Fibroblast of skin of right biceps (primary cell): ENCODE measurements around the gene HOXC9.

ENCODE experiments used
- DNase-seq: peaks from one replicate; pipeline ENCODE4 v3.0.0-alpha.2; 2013

Gene HOXC9

GRCh38 chr12:53963434-53964314 lies 36.3 kb upstream of the HOXC9 start:
- no peak for DNase-seq

DNA sequence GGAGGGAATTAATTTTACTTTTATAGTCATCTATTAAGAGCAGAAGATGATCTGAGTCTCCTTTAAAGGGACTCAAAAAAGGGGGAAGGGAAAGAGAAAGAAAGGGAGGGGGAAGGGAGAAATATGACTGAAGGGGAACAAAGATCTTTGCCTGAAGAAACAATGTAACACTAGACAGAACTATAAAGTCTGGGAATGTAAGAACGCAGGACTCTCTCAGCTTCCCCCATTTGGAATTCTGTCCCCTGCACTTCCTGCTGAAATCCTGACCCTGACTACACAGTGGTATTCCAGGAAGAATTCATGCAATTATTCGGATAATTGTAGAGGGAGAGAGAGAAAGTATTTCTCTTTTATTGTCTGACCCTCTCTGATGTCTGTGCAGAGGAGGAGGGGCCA lies 35.6 kb upstream of the HOXC9 start:
- no peak for DNase-seq

- no peak for DNase-seq
Observed at GRCh38 chr12:53965281-53966084, 34.5 kb upstream of the HOXC9 start.

DNA sequence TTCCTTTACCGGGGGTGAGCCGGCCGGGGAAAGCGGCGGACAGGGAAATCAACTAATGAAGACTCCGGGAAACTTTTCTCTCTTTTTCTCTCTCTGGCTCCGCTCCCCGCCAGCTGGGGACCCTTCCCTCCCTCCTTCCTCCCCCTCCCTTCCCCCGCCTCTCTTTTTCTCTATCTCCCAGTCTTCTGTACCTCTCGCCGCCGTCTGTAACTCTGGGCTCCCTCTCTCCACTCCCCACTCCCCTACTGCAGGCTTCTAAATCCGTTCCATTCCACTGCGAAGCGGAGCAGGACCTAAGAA lies 33.9 kb upstream of the HOXC9 start:
- no peak for DNase-seq

DNA sequence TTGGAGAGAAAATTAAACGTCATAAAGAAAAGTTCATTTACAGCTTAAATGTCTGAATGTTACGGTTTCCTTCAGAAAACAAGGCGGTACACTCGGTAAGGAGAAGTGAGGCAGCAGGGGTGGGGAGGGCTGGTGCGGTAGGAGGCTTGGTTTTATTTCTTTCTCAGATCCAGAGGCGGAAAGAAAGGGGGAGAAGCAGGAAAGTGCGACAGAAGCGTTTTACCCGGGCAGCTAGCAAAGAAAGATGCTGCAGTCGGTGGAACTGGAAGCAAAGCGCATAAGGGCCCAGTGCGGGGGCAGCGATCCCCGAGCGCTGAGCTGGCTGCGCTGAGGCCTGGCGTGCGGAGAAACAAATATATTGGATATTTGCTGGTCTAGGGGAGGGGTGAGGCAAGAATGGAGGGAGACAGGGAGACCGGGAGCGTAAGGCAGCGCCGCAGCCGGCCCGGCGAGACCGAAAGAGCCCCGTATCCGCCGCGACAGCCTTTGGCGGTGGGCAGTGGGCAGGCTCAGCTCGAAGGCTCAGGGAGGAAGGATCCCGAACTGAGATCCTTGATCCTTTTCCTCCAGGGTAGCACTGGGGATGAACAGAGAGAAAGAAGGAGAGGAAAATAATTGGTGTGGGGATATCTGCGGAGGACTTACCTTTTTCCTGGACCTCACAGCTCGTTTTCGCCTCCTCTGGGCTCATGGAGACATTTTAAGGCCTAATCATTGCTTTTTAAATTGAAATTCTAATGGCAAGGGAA lies 33.4 kb upstream of the HOXC9 start:
- DNase-seq = no peak

GRCh38 chr12:53967421-53967925 lies 32.5 kb upstream of the HOXC9 start:
- DNase-seq = no peak

DNA sequence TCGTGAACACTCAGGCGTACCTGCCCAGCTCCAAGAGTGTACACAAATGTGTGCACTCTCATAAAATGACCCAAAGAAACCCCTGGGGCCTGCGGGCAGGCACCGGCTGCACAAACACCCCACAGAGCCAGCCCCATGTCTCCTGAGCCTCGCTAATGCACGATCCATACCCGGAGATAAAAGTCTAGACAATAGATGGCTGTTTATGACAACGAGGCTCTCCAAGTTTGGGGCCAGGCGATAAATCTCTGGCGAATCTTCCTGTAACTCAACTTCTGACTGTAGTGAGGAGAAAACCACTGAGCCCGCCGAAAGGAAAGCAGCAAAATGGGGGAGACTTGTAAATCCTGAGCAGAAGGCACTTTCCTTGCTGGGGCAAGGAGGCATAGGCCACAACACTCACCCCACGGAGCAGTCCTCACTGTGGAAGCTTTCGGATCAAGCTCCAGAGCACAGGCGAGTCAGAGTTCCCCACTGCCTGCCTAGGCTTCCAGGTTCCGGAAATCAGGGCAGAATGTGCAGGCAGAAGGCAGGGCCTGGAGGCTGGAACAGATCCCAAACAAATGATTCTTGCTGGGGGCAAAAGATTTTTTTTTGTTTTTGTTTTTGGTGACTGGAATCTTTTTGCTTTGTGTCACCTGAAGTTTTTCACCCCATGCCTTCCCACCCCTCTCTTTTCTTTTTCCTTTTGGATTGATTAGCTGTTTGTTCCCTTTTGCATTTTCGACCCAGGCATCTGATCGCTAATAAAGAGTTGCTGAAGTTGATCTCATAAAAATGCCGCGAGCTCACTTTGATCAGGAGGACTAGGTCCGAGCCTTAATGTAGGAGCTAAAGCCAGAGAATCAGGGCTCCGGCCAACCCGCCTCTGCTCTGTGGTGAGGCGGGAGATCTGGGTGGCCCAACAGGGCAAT lies 31.5 kb upstream of the HOXC9 start:
- DNase-seq = no peak

- no peak for DNase-seq
Observed at GRCh38 chr12:53969588-53970259, 30.2 kb upstream of the HOXC9 start.

GRCh38 chr12:53970451-53970850 lies 29.5 kb upstream of the HOXC9 start:
- no peak for DNase-seq

DNA sequence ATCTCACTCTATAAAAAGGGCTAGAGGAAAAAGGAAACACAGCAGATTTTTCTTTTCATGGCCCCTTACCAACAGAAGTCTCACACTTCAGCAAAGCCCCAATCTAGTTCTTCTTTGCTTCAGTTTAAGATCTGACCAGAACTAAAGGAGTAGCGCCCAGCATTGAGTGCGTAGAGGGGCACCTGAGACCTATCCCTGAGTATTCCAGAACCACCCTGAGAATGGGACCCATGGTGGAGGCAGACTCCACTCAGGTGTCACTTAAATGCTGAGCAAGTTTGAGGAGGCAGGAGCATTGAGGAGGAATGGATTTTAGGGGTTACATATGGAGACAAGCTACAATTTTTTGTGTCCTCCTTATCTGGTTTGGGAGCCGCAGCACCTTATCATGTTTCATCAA lies 28.8 kb upstream of the HOXC9 start:
- no peak for DNase-seq

- DNase-seq = no peak
Observed at GRCh38 chr12:53971686-53972085, 28.3 kb upstream of the HOXC9 start.

DNA sequence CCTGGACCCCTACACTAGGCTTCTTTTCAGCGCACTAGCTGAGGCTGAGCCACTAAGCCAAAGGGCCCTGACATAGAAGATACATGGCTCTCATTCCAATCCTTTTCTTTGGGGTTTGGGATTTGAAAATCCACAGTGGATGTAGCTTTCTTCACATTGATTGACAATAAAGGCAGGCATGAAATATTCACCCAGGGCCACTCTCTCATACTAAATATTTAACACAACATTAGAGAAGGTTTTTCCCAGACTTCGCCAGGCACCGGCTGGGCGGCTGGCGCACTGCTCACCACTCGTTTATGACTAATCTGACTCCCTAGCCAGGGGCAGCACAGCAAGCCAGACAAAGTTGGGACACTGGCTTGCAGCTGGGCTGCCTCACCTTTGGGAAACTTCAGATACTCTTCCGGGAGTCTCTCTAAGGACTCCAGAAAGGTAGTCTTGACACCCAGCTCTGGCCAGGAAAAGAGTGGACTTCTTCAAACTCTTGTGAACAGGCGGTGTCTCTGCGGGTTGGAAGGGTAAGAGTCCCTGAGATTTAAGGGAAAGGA lies 27.7 kb upstream of the HOXC9 start:
- no peak for DNase-seq

- DNase-seq = no peak
Observed at GRCh38 chr12:53972722-53973235, 27.2 kb upstream of the HOXC9 start, which contains the start of gene HOXC11. Gene HOXC11 (plus strand): TSS chr12:53973126. CDS start chr12:53973242, 116 bp downstream.

DNA sequence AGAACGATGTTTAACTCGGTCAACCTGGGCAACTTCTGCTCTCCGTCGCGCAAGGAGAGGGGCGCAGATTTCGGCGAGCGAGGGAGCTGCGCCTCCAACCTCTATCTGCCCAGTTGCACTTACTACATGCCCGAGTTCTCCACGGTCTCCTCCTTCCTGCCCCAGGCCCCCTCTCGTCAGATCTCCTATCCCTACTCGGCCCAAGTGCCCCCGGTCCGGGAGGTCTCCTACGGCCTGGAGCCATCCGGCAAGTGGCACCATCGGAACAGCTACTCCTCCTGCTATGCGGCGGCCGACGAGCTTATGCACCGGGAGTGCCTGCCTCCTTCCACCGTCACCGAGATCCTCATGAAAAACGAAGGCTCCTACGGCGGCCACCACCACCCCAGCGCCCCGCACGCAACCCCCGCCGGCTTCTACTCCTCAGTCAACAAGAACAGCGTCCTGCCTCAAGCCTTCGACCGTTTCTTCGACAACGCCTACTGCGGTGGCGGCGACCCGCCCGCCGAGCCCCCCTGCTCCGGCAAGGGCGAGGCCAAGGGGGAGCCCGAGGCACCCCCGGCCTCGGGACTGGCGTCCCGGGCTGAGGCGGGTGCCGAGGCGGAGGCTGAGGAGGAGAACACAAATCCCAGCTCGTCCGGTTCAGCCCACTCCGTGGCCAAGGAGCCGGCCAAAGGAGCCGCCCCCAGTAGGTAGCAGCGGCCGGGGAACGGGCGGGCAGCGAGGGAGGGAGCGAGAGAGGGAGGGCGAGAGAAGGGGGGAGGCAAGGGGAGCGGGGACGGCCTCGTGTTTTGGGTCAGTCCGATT lies 26.5 kb upstream of the HOXC9 start:
- no peak for DNase-seq

GRCh38 chr12:53974084-53975063 lies 25.6 kb upstream of the HOXC9 start, which contains the start of gene HOTAIR:
Gene HOTAIR (minus strand): TSS chr12:53974954.
- DNase-seq = no peak

DNA sequence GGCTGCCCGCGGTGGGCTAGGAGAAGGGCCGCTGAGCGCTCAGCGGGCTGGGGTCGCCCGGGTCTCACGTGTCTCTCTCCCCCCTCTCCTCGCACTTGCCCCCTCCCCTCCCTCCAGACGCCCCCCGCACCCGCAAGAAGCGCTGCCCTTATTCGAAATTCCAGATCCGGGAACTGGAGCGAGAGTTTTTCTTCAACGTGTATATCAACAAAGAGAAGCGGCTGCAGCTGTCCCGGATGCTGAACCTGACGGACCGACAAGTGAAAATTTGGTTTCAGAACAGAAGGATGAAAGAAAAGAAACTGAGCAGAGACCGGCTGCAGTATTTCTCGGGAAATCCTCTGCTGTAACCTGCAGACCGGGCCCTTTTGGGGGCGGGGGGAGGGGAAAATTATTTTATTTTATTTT lies 24.9 kb upstream of the HOXC9 start:
- DNase-seq = no peak

DNA sequence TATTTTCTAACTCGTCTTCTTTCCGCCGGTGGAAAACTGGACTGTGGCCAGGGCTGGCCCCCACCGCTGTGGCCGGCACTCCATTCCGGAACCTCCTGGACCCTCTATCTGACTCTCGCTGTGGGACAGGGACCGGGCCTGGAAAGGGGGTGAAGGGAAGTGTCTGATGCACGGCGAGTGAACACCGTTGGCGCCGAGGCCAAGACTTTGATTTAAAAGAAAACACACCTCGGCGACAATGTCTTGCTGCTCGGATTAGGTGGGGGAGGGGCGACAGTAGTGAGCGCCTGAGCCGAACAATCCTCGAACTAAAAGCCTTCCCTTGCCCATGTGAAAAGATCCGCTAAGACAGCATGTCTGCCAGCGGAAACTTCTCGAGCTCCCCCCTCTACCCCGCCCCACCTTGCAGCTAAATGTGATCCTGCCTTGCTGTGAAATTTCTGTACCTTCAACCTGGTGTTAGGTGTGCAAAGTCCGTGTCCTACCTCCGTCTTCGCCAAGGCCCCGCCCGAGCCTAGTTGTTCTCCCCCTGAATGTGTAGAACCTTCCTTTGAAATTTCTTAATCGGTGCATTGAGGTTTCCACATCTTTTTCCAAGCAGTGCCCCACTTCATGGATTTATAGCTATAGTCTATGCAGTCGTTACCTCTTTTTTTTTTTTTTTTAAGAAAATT lies 24.3 kb upstream of the HOXC9 start:
- no peak for DNase-seq

DNA sequence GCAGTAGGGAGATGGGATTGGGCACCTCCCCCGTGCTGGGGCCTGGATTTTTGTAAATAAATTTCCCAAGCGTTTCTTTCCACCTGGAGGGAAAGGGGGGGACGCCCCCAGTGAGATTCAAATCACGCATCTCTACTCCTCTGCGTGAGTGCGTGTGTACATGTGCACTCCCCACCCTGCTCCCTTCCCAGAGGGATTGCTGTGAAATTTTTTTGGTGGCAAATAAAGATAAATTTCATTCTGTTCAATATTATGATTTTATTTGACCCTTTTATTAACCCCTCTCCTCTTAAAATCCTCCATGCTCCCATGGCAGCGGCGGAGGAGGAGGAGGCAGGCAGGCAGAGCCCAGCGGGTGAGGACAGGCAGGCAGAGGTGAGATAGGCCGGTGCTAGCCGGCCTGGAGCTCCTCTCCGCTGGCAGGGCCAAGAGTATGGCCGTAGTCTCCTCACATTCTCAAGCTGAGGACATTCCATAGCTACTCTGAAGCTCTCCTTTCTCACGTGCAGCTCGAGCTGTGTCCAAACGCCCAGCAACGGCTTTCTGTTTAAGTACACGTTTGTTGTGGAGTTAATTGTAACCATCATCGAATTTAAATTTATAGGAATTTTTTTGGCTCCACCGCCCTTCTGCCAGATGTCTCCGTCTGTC lies 23.7 kb upstream of the HOXC9 start:
- DNase-seq = no peak
